ENCODE measurements around the gene ERICH4. TPM values are rescaled to one million over a fixed set of nuclear protein-coding genes. Genes with fewer than 3 reads are reported as not detected.

Gene ERICH4
- total RNA-seq, 1 donor from 2014 or later: not detected

- DNase-seq (ENCODE audit: low read depth in 2 of 2): no peak
Measured at GRCh38 chr19:41414461-41414860, 28.5 kb upstream of the ERICH4 start.

- DNase-seq (ENCODE audit: low read depth in 2 of 2): no peak
Measured at GRCh38 chr19:41415154-41415571, 27.8 kb upstream of the ERICH4 start.

GRCh38 chr19:41416194-41416674, 26.7 kb upstream of the ERICH4 start:
- DNase-seq (ENCODE audit: low read depth in 2 of 2): no peak

GRCh38 chr19:41420101-41420880, 22.7 kb upstream of the ERICH4 start:
- no peak for DNase-seq (ENCODE audit: low read depth in 2 of 2)

GRCh38 chr19:41421314-41421713, 21.6 kb upstream of the ERICH4 start:
- no peak for DNase-seq (ENCODE audit: low read depth in 2 of 2)

GRCh38 chr19:41421973-41422372, 21.0 kb upstream of the ERICH4 start:
- no peak for DNase-seq (ENCODE audit: low read depth in 2 of 2)

GRCh38 chr19:41422456-41422855, 20.5 kb upstream of the ERICH4 start:
- no peak for DNase-seq (ENCODE audit: low read depth in 2 of 2)

- no peak for DNase-seq (ENCODE audit: low read depth in 2 of 2)
Measured at GRCh38 chr19:41422955-41423354, 20.0 kb upstream of the ERICH4 start.

- DNase-seq (ENCODE audit: low read depth in 2 of 2): no peak
Measured at GRCh38 chr19:41424335-41425173, 18.4 kb upstream of the ERICH4 start.

GRCh38 chr19:41425174-41426115, 17.5 kb upstream of the ERICH4 start:
- no peak for DNase-seq (ENCODE audit: low read depth in 2 of 2)

- DNase-seq (ENCODE audit: low read depth in 2 of 2): no peak
Measured at GRCh38 chr19:41426116-41426841, 16.7 kb upstream of the ERICH4 start.

- DNase-seq (ENCODE audit: low read depth in 2 of 2): peak in 1 of 2 donors; percentile 64
Measured at GRCh38 chr19:41426952-41427646, 15.9 kb upstream of the ERICH4 start, which contains the start of gene B3GNT8. TSS of gene B3GNT8 (minus strand) at chr19:41427374. CDS start at chr19:41426778, 596 bp downstream.

GRCh38 chr19:41427647-41428480, 15.1 kb upstream of the ERICH4 start:
- DNase-seq (ENCODE audit: low read depth in 2 of 2): peak in 1 of 2 donors; percentile 31

GRCh38 chr19:41428481-41428859, 14.5 kb upstream of the ERICH4 start:
- DNase-seq (ENCODE audit: low read depth in 2 of 2): peak in 1 of 2 donors; percentile 20

- no peak for DNase-seq (ENCODE audit: low read depth in 2 of 2)
Measured at GRCh38 chr19:41430922-41431321, 12.0 kb upstream of the ERICH4 start.

GRCh38 chr19:41431426-41432386, 11.2 kb upstream of the ERICH4 start:
- peak in 1 of 2 donors; percentile 67 for DNase-seq (ENCODE audit: low read depth in 2 of 2)

GRCh38 chr19:41433171-41433570, 9.8 kb upstream of the ERICH4 start:
- no peak for DNase-seq (ENCODE audit: low read depth in 2 of 2)

GRCh38 chr19:41434450-41434849, 8.5 kb upstream of the ERICH4 start:
- no peak for DNase-seq (ENCODE audit: low read depth in 2 of 2)
